HEK293 (cell line): ENCODE data around the gene PKIG.
A peak's percentile ranks its signal among the peaks of the same experiment; 100 is the strongest.

Experiments used
- ELK4 ChIP-seq: IDR thresholded peaks from 2 replicates; pipeline ENCODE4 v1.6.1; 2011; ENCODE audit warnings: mild to moderate bottlenecking, low read depth, low read length, borderline replicate concordance
- INSM2 ChIP-seq: fragments of 450-650 bp; formaldehyde crosslinking; IDR thresholded peaks from 2 replicates; pipeline ENCODE4 v1.5.1; 2016; ENCODE audit warnings: missing biosample characterization, missing genetic modification characterization
- KLF9 ChIP-seq: fragments of 450-650 bp; formaldehyde crosslinking; IDR thresholded peaks from 2 replicates; pipeline ENCODE4 v1.5.1; 2016; ENCODE audit warnings: missing biosample characterization, missing genetic modification characterization, low read depth
- MEIS1 ChIP-seq: sonication (generic); formaldehyde crosslinking; IDR thresholded peaks from 2 replicates; pipeline ENCODE4 v1.8.1; 2022; ENCODE audit warnings: missing genetic modification reagents, mild to moderate bottlenecking, borderline replicate concordance
- OVOL3 ChIP-seq: fragments of 450-650 bp; formaldehyde crosslinking; IDR thresholded peaks from 2 replicates; pipeline ENCODE4 v1.5.1; 2016; ENCODE audit warnings: missing biosample characterization, missing genetic modification characterization
- SCRT2 ChIP-seq: fragments of 450-650 bp; formaldehyde crosslinking; IDR thresholded peaks from 2 replicates; pipeline ENCODE4 v1.5.1; 2016; ENCODE audit warnings: missing biosample characterization, missing genetic modification characterization
- TRIM28 ChIP-seq: IDR thresholded peaks from 2 replicates; pipeline ENCODE4 v1.6.1; 2011; ENCODE audit warnings: low read length, control low read depth, borderline replicate concordance
- ZBTB17 ChIP-seq: fragments of 450-650 bp; formaldehyde crosslinking; IDR thresholded peaks from 2 replicates; pipeline ENCODE4 v1.5.1; 2016; ENCODE audit warnings: missing biosample characterization, missing genetic modification characterization
- ZBTB21 ChIP-seq: fragments of 450-650 bp; formaldehyde crosslinking; IDR thresholded peaks from 2 replicates; pipeline ENCODE4 v1.5.1; 2017; ENCODE audit warnings: missing biosample characterization, missing genetic modification characterization
- ZNF169 ChIP-seq: fragments of 450-650 bp; formaldehyde crosslinking; IDR thresholded peaks from 2 replicates; pipeline ENCODE4 v1.5.1; 2016; ENCODE audit warnings: missing biosample characterization, missing genetic modification characterization
- ZNF174 ChIP-seq: fragments of 450-650 bp; formaldehyde crosslinking; IDR thresholded peaks from 2 replicates; pipeline ENCODE4 v1.5.0; 2017; ENCODE audit warnings: missing biosample characterization, mild to moderate bottlenecking, missing genetic modification characterization
- ZNF248 ChIP-seq: fragments of 450-650 bp; formaldehyde crosslinking; IDR thresholded peaks from 2 replicates; pipeline ENCODE4 v1.5.1; 2017; ENCODE audit warnings: missing biosample characterization, missing genetic modification characterization
- ZNF302 ChIP-seq: fragments of 450-650 bp; formaldehyde crosslinking; IDR thresholded peaks from 2 replicates; pipeline ENCODE4 v1.5.1; 2016; ENCODE audit warnings: missing biosample characterization, missing genetic modification characterization, low read depth
- ZNF350 ChIP-seq: fragments of 450-650 bp; formaldehyde crosslinking; IDR thresholded peaks from 2 replicates; pipeline ENCODE4 v1.5.0; 2017; ENCODE audit warnings: missing biosample characterization, mild to moderate bottlenecking, missing genetic modification characterization
- ZNF416 ChIP-seq: fragments of 450-650 bp; formaldehyde crosslinking; IDR thresholded peaks from 2 replicates; pipeline ENCODE4 v1.5.1; 2016; ENCODE audit warnings: missing biosample characterization, missing genetic modification characterization
- ZNF423 ChIP-seq: fragments of 450-650 bp; formaldehyde crosslinking; IDR thresholded peaks from 2 replicates; pipeline ENCODE4 v1.5.1; 2016; ENCODE audit warnings: missing biosample characterization, missing genetic modification characterization
- ZNF521 ChIP-seq: fragments of 450-650 bp; formaldehyde crosslinking; IDR thresholded peaks from 2 replicates; pipeline ENCODE4 v1.5.1; 2017; ENCODE audit warnings: missing biosample characterization, mild to moderate bottlenecking, missing genetic modification characterization
- ZNF529 ChIP-seq: fragments of 450-650 bp; formaldehyde crosslinking; IDR thresholded peaks from 2 replicates; pipeline ENCODE4 v1.5.1; 2017; ENCODE audit warnings: missing genetic modification characterization, missing biosample characterization; ENCODE audit not compliant: insufficient replicate concordance
- ZNF530 ChIP-seq: fragments of 450-650 bp; formaldehyde crosslinking; IDR thresholded peaks from 2 replicates; pipeline ENCODE4 v1.5.1; 2016; ENCODE audit warnings: low read depth, missing biosample characterization, missing genetic modification characterization
- ZNF610 ChIP-seq: fragments of 450-650 bp; formaldehyde crosslinking; IDR thresholded peaks from 2 replicates; pipeline ENCODE4 v1.5.1; 2016; ENCODE audit warnings: missing biosample characterization, missing genetic modification characterization, borderline replicate concordance
- ZNF654 ChIP-seq: fragments of 450-650 bp; formaldehyde crosslinking; IDR thresholded peaks from 2 replicates; pipeline ENCODE4 v1.5.1; 2016; ENCODE audit warnings: low read depth, missing biosample characterization, missing genetic modification characterization
- ZNF658 ChIP-seq: fragments of 450-650 bp; formaldehyde crosslinking; IDR thresholded peaks from 2 replicates; pipeline ENCODE4; 2016; ENCODE audit warnings: missing biosample characterization, missing genetic modification characterization
- ZNF747 ChIP-seq: fragments of 450-650 bp; formaldehyde crosslinking; IDR thresholded peaks from 2 replicates; pipeline ENCODE4 v1.5.1; 2016; ENCODE audit warnings: missing biosample characterization, missing genetic modification characterization
- ZNF76 ChIP-seq: fragments of 450-650 bp; formaldehyde crosslinking; IDR thresholded peaks from 2 replicates; pipeline ENCODE4; 2016; ENCODE audit warnings: low read depth, missing biosample characterization, missing genetic modification characterization, borderline replicate concordance
- ZNF777 ChIP-seq: fragments of 450-650 bp; formaldehyde crosslinking; IDR thresholded peaks from 2 replicates; pipeline ENCODE4 v1.5.1; 2017; ENCODE audit warnings: missing biosample characterization, missing genetic modification characterization, borderline replicate concordance
- ZNF792 ChIP-seq: fragments of 450-650 bp; formaldehyde crosslinking; IDR thresholded peaks from 2 replicates; pipeline ENCODE4 v1.5.1; 2016; ENCODE audit warnings: missing biosample characterization, missing genetic modification characterization
- ZSCAN30 ChIP-seq: fragments of 450-650 bp; IDR thresholded peaks from 2 replicates; pipeline ENCODE4 v1.5.1; 2018; ENCODE audit warnings: missing biosample characterization, mild to moderate bottlenecking, missing genetic modification characterization, moderate library complexity
- TF ChIP-seq, protein P1 (sequence below): fragments of 450-650 bp; formaldehyde crosslinking; IDR thresholded peaks from 2 replicates; pipeline ENCODE4 v1.5.1; 2016; ENCODE audit warnings: missing biosample characterization, missing genetic modification characterization
- TF ChIP-seq, protein P2 (sequence below): fragments of 450-650 bp; formaldehyde crosslinking; IDR thresholded peaks from 2 replicates; pipeline ENCODE4 v1.5.1; 2016; ENCODE audit warnings: missing biosample characterization, missing genetic modification characterization
- TF ChIP-seq, protein P3 (sequence below): fragments of 450-650 bp; formaldehyde crosslinking; IDR thresholded peaks from 2 replicates; pipeline ENCODE4 v1.5.1; 2016; ENCODE audit warnings: missing biosample characterization, missing genetic modification characterization, low read depth

The PKIG gene

DNA sequence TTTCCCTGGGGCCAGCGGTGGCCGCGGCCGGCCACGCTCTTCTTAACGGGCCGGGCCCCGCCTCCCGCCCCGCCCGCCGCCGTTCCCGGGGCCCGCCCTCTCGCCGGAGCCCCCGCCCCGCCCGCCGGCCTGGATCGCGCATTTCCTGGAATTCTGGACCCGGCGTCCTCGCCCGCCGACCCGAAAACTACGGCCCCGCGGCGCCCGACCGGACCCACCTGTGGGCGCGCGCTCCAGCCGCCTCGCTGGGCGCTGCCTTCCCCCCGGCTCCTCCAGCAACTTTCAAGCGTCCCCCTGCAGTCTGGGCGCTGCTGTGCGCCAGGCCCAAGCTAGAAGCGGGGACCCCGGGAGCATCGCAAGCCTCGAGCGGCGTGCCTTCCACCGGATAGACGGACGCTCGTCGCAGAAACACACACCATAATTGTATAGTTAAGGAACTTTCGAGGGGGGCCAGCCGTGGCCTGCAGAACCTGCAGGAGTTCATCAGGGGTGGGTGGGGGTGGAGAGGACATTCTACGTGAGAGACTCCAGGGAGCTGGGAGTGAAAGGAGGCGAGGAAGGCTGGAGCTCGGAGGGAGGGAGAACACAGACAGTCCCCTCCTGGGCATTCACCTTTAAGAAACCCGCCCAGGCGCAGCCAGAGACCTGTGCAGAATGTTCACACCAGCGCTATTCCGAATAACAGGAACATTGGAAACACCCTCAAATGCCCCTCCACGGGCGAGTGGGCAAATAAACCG is 69.5 kb downstream of the PKIG start, which contains the start of gene ADA (continued):
- no peak for TF ChIP-seq ZNF169 (tag by site-specific recombination)
- TF ChIP-seq ZNF792, result no peak
- peak; percentile 77; the same call in 1 of the 2 replicates for TF ChIP-seq ZNF777 (tag by site-specific recombination)
- TF ChIP-seq ZNF747 (tag by site-specific recombination), result no peak
- TF ChIP-seq, protein P1, sequence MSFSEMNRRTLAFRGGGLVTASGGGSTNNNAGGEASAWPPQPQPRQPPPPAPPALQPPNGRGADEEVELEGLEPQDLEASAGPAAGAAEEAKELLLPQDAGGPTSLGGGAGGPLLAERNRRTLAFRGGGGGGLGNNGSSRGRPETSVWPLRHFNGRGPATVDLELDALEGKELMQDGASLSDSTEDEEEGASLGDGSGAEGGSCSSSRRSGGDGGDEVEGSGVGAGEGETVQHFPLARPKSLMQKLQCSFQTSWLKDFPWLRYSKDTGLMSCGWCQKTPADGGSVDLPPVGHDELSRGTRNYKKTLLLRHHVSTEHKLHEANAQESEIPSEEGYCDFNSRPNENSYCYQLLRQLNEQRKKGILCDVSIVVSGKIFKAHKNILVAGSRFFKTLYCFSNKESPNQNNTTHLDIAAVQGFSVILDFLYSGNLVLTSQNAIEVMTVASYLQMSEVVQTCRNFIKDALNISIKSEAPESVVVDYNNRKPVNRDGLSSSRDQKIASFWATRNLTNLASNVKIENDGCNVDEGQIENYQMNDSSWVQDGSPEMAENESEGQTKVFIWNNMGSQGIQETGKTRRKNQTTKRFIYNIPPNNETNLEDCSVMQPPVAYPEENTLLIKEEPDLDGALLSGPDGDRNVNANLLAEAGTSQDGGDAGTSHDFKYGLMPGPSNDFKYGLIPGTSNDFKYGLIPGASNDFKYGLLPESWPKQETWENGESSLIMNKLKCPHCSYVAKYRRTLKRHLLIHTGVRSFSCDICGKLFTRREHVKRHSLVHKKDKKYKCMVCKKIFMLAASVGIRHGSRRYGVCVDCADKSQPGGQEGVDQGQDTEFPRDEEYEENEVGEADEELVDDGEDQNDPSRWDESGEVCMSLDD (tag by site-specific recombination), result peak; percentile 52; the same call in 1 of the 2 replicates
- TF ChIP-seq INSM2 (tag by site-specific recombination), result no peak
- no peak for TF ChIP-seq ZNF610 (tag by site-specific recombination)
- no peak for TF ChIP-seq ZNF654 (tag by site-specific recombination)
- TF ChIP-seq, protein P2, sequence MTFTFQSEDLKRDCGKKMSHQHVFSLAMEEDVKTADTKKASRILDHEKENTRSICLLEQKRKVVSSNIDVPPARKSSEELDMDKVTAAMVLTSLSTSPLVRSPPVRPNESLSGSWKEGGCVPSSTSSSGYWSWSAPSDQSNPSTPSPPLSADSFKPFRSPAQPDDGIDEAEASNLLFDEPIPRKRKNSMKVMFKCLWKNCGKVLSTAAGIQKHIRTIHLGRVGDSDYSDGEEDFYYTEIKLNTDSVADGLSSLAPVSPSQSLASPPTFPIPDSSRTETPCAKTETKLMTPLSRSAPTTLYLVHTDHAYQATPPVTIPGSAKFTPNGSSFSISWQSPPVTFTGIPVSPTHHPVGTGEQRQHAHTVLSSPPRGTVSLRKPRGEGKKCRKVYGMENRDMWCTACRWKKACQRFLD (tag by site-specific recombination), result no peak
- TF ChIP-seq ELK4, result no peak
- TF ChIP-seq ZNF658 (tag by site-specific recombination), result no peak
- TF ChIP-seq ZNF423 (tag by site-specific recombination), result no peak
- no peak for TF ChIP-seq ZNF174 (tag by site-specific recombination)
- TF ChIP-seq ZNF302 (tag by site-specific recombination), result no peak
- peak; percentile 37; the same call in 1 of the 2 replicates for TF ChIP-seq ZBTB17
- TF ChIP-seq OVOL3, result no peak
- TF ChIP-seq ZNF521, result no peak
- no peak for TF ChIP-seq ZNF416 (tag by site-specific recombination)
- TF ChIP-seq TRIM28, result no peak
- TF ChIP-seq ZNF350 (tag by site-specific recombination), result no peak
- TF ChIP-seq ZNF530 (tag by site-specific recombination), result no peak
- 0 out of 2 replicates have a peak, but pooled peaks have one; percentile 8 for TF ChIP-seq SCRT2
- no peak for TF ChIP-seq ZBTB21 (tag by site-specific recombination)
- TF ChIP-seq ZSCAN30 (tag by site-specific recombination), result no peak
- TF ChIP-seq ZNF248, result no peak
- TF ChIP-seq KLF9 (tag by site-specific recombination), result peak; percentile 50; the same call in 1 of the 2 replicates
- no peak for TF ChIP-seq MEIS1 (CRISPR knock-in tag)
- TF ChIP-seq, protein P3, sequence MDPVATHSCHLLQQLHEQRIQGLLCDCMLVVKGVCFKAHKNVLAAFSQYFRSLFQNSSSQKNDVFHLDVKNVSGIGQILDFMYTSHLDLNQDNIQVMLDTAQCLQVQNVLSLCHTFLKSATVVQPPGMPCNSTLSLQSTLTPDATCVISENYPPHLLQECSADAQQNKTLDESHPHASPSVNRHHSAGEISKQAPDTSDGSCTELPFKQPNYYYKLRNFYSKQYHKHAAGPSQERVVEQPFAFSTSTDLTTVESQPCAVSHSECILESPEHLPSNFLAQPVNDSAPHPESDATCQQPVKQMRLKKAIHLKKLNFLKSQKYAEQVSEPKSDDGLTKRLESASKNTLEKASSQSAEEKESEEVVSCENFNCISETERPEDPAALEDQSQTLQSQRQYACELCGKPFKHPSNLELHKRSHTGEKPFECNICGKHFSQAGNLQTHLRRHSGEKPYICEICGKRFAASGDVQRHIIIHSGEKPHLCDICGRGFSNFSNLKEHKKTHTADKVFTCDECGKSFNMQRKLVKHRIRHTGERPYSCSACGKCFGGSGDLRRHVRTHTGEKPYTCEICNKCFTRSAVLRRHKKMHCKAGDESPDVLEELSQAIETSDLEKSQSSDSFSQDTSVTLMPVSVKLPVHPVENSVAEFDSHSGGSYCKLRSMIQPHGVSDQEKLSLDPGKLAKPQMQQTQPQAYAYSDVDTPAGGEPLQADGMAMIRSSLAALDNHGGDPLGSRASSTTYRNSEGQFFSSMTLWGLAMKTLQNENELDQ, result no peak
- 0 out of 2 replicates have a peak, but pooled peaks have one; percentile 35 for TF ChIP-seq ZNF76
- TF ChIP-seq ZNF529 (tag by site-specific recombination), result no peak
